ENCODE results near the gene TTLL5. TPM values are rescaled to one million over a fixed set of nuclear protein-coding genes. Genes with fewer than 3 reads are reported as not detected.

Gene TTLL5
- total RNA-seq, 1 donor from 2014 or later: 45.2 TPM

- Mint-ChIP-seq H3K27ac (no peak overlapping the region), H3K9me3 (no peaks in the 10 kb centered on the region), H3K36me3 (peaks cover 8% of the 10 kb centered on the region), H3K4me3 (no peak overlapping the region), H3K27me3 (ENCODE audit: low read depth) (no peaks in the 10 kb centered on the region), H3K4me1 (peaks cover 20% of the 10 kb centered on the region)
- DNase-seq (ENCODE audit: low spot score in 2 of 2, unreplicated experiment in 2 of 2): no peak
- TF ChIP-seq, protein P1, sequence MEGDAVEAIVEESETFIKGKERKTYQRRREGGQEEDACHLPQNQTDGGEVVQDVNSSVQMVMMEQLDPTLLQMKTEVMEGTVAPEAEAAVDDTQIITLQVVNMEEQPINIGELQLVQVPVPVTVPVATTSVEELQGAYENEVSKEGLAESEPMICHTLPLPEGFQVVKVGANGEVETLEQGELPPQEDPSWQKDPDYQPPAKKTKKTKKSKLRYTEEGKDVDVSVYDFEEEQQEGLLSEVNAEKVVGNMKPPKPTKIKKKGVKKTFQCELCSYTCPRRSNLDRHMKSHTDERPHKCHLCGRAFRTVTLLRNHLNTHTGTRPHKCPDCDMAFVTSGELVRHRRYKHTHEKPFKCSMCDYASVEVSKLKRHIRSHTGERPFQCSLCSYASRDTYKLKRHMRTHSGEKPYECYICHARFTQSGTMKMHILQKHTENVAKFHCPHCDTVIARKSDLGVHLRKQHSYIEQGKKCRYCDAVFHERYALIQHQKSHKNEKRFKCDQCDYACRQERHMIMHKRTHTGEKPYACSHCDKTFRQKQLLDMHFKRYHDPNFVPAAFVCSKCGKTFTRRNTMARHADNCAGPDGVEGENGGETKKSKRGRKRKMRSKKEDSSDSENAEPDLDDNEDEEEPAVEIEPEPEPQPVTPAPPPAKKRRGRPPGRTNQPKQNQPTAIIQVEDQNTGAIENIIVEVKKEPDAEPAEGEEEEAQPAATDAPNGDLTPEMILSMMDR (IDR thresholded peaks at IDR 0.05; ENCODE audit: unreplicated experiment): no peak
Observed at GRCh38 chr14:75857199-75857598, 196.2 kb downstream of the TTLL5 start.

GRCh38 chr14:75858362-75858761 lies 197.3 kb downstream of the TTLL5 start:
- TF ChIP-seq, protein P1 (IDR thresholded peaks at IDR 0.05; ENCODE audit: unreplicated experiment): no peak
- Mint-ChIP-seq H3K27ac (no peak overlapping the region), H3K4me1 (peaks cover 18% of the 10 kb centered on the region), H3K4me3 (no peak overlapping the region), H3K36me3 (peaks cover 8% of the 10 kb centered on the region), H3K9me3 (no peaks in the 10 kb centered on the region), H3K27me3 (ENCODE audit: low read depth) (no peaks in the 10 kb centered on the region)
- DNase-seq (ENCODE audit: low spot score in 2 of 2, unreplicated experiment in 2 of 2): no peak

GRCh38 chr14:75859746-75860145 lies 198.7 kb downstream of the TTLL5 start:
- Mint-ChIP-seq H3K27me3 (ENCODE audit: low read depth) (no peaks in the 10 kb centered on the region), H3K9me3 (no peaks in the 10 kb centered on the region), H3K4me1 (peaks cover 22% of the 10 kb centered on the region), H3K36me3 (peaks cover 6% of the 10 kb centered on the region), H3K27ac (peak overlapping the region; percentile 54), H3K4me3 (no peak overlapping the region)
- no peak for DNase-seq (ENCODE audit: low spot score in 2 of 2, unreplicated experiment in 2 of 2)
- TF ChIP-seq, protein P1 (IDR thresholded peaks at IDR 0.05; ENCODE audit: unreplicated experiment): no peak

DNA sequence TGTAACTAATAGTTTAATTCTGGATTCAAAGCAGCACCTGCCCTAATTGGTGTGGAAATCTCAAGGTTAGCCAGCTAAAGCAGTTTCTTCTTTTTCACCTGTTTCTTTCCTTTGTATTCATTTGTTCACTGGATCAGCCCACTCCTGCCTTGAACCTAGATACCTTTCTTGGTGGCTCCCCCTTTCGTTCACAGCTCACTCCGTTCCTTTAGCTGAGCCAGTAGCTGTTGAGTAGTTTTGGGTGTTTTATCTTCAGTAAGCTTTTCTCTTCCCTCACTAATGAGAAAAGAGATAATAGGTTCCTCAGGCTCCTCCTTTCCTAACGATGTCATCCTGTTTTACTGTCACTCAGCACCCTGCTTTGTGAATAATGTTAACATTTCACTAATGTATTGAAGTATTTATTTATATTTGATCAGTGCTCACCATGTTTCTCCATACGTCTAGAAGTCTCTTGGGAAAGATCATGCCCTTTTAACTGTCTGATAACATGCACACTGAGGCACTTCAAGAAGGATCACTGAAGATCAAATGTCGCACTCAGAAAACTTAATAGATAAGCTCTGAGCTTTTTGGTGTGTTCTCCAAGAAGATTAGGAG lies 199.6 kb downstream of the TTLL5 start:
- no peak overlapping the region for H3K4me3 Mint-ChIP-seq
- no peaks in the 10 kb centered on the region for H3K27me3 Mint-ChIP-seq (ENCODE audit: low read depth)
- H3K9me3 Mint-ChIP-seq: no peaks in the 10 kb centered on the region
- no peak for DNase-seq (ENCODE audit: low spot score in 2 of 2, unreplicated experiment in 2 of 2)
- peaks cover 2% of the 10 kb centered on the region for H3K36me3 Mint-ChIP-seq
- H3K27ac Mint-ChIP-seq: no peak overlapping the region
- H3K4me1 Mint-ChIP-seq: peaks cover 31% of the 10 kb centered on the region
- TF ChIP-seq, protein P1 (IDR thresholded peaks at IDR 0.05; ENCODE audit: unreplicated experiment): no peak

GRCh38 chr14:75861161-75861621 lies 200.1 kb downstream of the TTLL5 start:
- peaks cover 36% of the 10 kb centered on the region for H3K4me1 Mint-ChIP-seq
- H3K27ac Mint-ChIP-seq: no peak overlapping the region
- no peak for DNase-seq (ENCODE audit: low spot score in 2 of 2, unreplicated experiment in 2 of 2)
- TF ChIP-seq, protein P1 (IDR thresholded peaks at IDR 0.05; ENCODE audit: unreplicated experiment): no peak
- no peaks in the 10 kb centered on the region for H3K9me3 Mint-ChIP-seq
- no peak overlapping the region for H3K4me3 Mint-ChIP-seq
- H3K27me3 Mint-ChIP-seq (ENCODE audit: low read depth): no peaks in the 10 kb centered on the region
- H3K36me3 Mint-ChIP-seq: no peaks in the 10 kb centered on the region

Measured in mesothelial cell of epicardium (in vitro differentiated cells).